ENCODE data around the gene ONECUT2. TPM values are rescaled to one million over a fixed set of nuclear protein-coding genes. Genes with fewer than 3 reads are reported as not detected.

Gene ONECUT2
- total RNA-seq, 2 experiments from 2014 or later = not detected

DNA sequence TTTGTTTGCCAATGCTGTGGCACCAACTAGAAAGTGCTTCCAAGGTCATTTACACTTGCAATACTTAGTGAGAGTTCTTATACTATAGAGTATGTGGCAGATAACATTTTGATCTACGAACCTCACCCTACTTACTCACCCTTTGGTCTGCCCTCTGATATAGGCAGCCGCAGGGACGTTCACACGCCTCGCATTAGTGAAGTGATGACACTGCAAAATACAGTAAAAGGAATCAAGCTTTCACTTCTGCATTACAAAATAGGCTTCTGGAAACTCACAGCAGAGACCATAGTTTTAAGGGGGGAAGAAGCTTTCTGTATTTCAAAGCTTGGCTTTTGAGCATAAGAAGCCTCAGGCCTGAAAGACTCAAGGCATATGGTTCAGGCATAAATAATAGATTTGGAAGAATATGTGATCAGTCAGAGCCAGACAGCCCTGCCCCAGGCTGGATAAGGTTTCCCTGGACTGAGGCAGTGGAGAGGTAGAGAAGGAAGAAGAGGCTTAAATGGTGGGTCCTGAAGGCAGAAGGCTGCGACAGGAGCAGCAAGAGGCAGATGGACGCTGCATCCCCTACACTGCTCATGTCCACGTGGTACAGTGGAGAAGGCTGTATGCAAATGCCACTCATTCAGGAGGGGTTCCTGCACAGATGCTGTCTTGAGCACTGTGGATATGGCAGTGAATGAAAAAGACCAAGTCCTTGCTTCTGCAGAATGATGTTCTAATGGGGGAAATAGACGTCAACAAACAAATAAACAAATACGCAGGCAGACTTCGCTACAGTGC is 88.2 kb downstream of the ONECUT2 start:
- ChIA-PET POLR2A (no interaction called here), CTCF (no interaction called here)
- Mint-ChIP-seq H3K27ac (no peak overlapping the region), H3K36me3 (ENCODE audit: low read depth) (no peaks in the 10 kb centered on the region), H3K9me3 (no peaks in the 10 kb centered on the region), H3K27me3 (peaks cover 6% of the 10 kb centered on the region), H3K4me1 (ENCODE audit: low read depth) (no peaks in the 10 kb centered on the region), H3K4me3 (no peak overlapping the region)
- ATAC-seq = no peak
- intact Hi-C loops (cut with micrococcal nuclease) = no loop called here
- TF ChIP-seq, protein P1, sequence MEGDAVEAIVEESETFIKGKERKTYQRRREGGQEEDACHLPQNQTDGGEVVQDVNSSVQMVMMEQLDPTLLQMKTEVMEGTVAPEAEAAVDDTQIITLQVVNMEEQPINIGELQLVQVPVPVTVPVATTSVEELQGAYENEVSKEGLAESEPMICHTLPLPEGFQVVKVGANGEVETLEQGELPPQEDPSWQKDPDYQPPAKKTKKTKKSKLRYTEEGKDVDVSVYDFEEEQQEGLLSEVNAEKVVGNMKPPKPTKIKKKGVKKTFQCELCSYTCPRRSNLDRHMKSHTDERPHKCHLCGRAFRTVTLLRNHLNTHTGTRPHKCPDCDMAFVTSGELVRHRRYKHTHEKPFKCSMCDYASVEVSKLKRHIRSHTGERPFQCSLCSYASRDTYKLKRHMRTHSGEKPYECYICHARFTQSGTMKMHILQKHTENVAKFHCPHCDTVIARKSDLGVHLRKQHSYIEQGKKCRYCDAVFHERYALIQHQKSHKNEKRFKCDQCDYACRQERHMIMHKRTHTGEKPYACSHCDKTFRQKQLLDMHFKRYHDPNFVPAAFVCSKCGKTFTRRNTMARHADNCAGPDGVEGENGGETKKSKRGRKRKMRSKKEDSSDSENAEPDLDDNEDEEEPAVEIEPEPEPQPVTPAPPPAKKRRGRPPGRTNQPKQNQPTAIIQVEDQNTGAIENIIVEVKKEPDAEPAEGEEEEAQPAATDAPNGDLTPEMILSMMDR (IDR thresholded peaks at IDR 0.05) = no peak
- DNase-seq = no peak

DNA sequence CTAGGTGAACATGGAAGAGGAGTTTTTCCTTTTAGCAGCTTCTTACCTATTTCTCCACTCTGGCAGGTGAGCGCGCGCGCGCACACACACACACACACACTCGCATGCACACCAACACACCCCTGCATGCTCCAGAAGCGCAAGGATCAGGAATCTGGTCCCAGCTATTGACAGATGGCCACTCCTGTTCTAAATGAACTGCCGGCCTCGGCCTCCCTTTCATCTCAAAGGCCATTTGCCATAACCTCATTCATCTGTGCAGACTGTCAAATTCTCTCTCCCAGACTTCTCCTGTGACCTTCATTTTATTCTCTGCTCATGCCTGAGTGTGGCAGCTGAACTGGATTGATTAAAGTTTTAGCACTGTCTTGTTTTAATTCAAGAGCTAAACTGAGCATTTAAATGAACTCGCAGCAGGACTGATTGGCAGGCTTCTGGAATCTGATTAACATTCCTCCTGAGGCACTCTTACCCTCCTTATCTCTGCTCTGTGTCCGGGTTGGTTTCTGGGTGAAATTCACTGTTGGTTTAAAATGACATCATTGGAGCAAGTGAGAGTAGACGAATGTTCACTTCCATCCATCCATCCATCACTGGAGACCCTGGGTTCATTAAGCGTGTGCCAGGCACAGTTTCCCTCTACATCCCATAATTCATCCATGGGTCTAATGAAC is 92.5 kb downstream of the ONECUT2 start:
- ChIA-PET POLR2A (interaction anchor here (0.6 kb wide), 2 partner anchors 177 to 864 kb away, joined by 3 read pairs; no protein-coding TSS in a partner anchor), CTCF (no interaction called here)
- intact Hi-C loops (cut with micrococcal nuclease) = no loop called here
- no peaks in the 10 kb centered on the region for H3K27me3 Mint-ChIP-seq
- DNase-seq (no peak), ATAC-seq (no peak)
- H3K36me3 Mint-ChIP-seq (ENCODE audit: low read depth) = no peaks in the 10 kb centered on the region
- TF ChIP-seq, protein P1 (IDR thresholded peaks at IDR 0.05) = no peak
- no peak overlapping the region for H3K27ac Mint-ChIP-seq
- H3K9me3 Mint-ChIP-seq = no peaks in the 10 kb centered on the region
- no peak overlapping the region for H3K4me3 Mint-ChIP-seq
- no peaks in the 10 kb centered on the region for H3K4me1 Mint-ChIP-seq (ENCODE audit: low read depth)

DNA sequence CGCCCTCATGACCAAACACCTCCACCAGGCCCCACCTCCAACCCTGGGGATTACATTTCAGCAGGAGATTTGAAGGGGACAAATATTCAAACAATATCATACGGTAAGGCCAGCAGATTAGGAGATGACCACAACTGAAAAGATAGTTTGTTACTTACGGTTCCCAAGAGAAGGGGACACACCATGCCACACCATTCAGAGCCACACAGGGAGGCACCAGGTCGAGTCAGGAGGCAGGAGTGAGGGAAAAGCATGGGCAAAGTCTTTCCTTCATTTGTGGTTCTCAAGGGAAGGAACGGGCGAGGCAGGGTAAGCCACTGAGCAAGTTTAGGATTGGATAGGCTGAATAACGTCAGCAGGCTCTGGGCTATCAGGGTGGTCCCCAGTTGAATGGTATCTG is 94.0 kb downstream of the ONECUT2 start:
- intact Hi-C loops (cut with micrococcal nuclease) = no loop called here
- H3K36me3 Mint-ChIP-seq (ENCODE audit: low read depth) = no peaks in the 10 kb centered on the region
- no peak for ATAC-seq
- H3K4me3 Mint-ChIP-seq = no peak overlapping the region
- H3K4me1 Mint-ChIP-seq (ENCODE audit: low read depth) = no peaks in the 10 kb centered on the region
- POLR2A ChIA-PET = no interaction called here
- TF ChIP-seq, protein P1 (IDR thresholded peaks at IDR 0.05) = no peak
- no peak for DNase-seq
- H3K27ac Mint-ChIP-seq = no peak overlapping the region
- CTCF ChIA-PET = no interaction called here
- no peaks in the 10 kb centered on the region for H3K9me3 Mint-ChIP-seq
- no peaks in the 10 kb centered on the region for H3K27me3 Mint-ChIP-seq

DNA sequence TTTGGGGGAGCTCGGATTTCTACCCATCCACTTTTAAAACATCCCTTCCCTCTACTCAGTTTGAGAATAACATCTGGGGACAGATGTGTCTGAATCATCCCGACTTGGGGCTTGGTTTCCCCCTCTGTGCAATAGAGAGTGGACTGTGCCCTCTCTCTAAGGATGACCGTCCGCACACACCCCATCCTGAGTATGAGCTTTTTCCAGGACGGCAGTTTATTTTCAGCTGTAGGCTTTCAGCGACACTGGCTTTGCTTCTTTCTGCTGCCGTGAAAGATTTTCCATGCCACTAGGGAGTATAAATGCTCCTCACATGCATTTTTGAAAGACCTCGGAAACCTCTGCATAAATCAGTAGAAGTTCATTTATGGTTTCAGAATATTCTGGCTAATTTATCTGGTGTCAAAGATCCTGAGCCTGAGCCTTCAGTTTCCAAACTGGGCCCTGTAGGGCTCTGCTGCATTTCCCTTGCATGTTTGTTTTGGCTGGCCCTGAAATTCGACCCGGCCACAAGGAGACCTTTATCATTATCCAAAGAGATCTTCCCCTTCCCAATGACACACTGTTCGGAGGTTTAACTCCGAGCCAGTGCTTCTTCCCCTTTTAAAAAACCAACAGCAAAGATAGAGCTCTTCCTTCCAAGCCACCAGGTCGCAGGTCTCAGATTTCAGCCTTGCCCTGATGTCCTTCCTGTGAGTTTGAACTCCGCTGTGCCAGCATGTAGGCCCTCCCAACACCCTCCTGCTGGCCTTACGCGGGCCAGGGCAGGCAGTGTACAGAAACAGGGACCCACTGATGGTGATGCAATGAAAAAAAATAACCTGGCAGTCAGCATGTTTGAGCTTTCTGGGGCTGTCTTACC is 98.1 kb downstream of the ONECUT2 start:
- Mint-ChIP-seq H3K36me3 (ENCODE audit: low read depth) (no peaks in the 10 kb centered on the region), H3K27me3 (no peaks in the 10 kb centered on the region), H3K4me3 (no peak overlapping the region), H3K27ac (no peak overlapping the region), H3K9me3 (no peaks in the 10 kb centered on the region), H3K4me1 (ENCODE audit: low read depth) (no peaks in the 10 kb centered on the region)
- TF ChIP-seq, protein P1 (IDR thresholded peaks at IDR 0.05) = no peak
- no peak for ATAC-seq
- intact Hi-C loops (cut with micrococcal nuclease) = no loop called here
- CTCF ChIA-PET = no interaction called here
- DNase-seq = no peak
- POLR2A ChIA-PET = no interaction called here
